GM18507 (cell line): ENCODE measurements around the gene SLC16A13.
A peak's percentile ranks its signal among the peaks of the same experiment; 100 is the strongest.
"Not testable (repeated sequence)": the region's sequence is repeated elsewhere in the genome, so short reads cannot be mapped to it uniquely, and the experiment has no call there.

ENCODE experiments used
- DNase-seq: peaks from one replicate; pipeline ENCODE4 v3.0.0; 2011; ENCODE audit warnings: low read depth; ENCODE audit not compliant: insufficient read length; ENCODE audit errors: extremely low spot score
- FAIRE-seq: peaks from 2 replicates; lab custom pipeline; 2011; peaks lifted over from hg19 to GRCh38; lab: Jason Lieb, UNC

Gene SLC16A13

GRCh38 chr17:7035591-7036368 lies at the start of gene SLC16A13:
SLC16A13 (plus strand) TSS chr17:7036015; CDS start chr17:7036383, 368 bp downstream.
- DNase-seq (peak; percentile 100), FAIRE-seq (peak; percentile 100)

- no peak for DNase-seq
- FAIRE-seq = no peak
These were observed 49.1 kb upstream of the SLC16A13 start for GRCh38 chr17:6986676-6987075.

- DNase-seq (no peak), FAIRE-seq (no peak)
These were observed 46.0 kb upstream of the SLC16A13 start for GRCh38 chr17:6989779-6990178.

- FAIRE-seq, DNase-seq: not testable (repeated sequence)
These were observed 42.2 kb upstream of the SLC16A13 start for GRCh38 chr17:6993613-6994056.

- FAIRE-seq (no peak), DNase-seq (no peak)
These were observed 41.7 kb upstream of the SLC16A13 start for GRCh38 chr17:6994118-6994598.

- FAIRE-seq (no peak), DNase-seq (no peak)
These were observed 41.1 kb upstream of the SLC16A13 start for GRCh38 chr17:6994666-6995256.

- DNase-seq (no peak), FAIRE-seq (no peak)
These were observed 40.1 kb upstream of the SLC16A13 start, which contains the start of gene ALOX12 for GRCh38 chr17:6995500-6996255. ALOX12 (plus strand) TSS chr17:6996049; CDS start chr17:6996118, 69 bp downstream.

- no peak for DNase-seq
- no peak for FAIRE-seq
These were observed 39.4 kb upstream of the SLC16A13 start for GRCh38 chr17:6996256-6997011.

- no peak for DNase-seq
- FAIRE-seq = no peak
These were observed 38.6 kb upstream of the SLC16A13 start for GRCh38 chr17:6997171-6997570.

GRCh38 chr17:6998855-6999508 lies 36.8 kb upstream of the SLC16A13 start:
- no peak for DNase-seq
- no peak for FAIRE-seq

- DNase-seq (no peak), FAIRE-seq (no peak)
These were observed 34.4 kb upstream of the SLC16A13 start for GRCh38 chr17:7001318-7001961.

GRCh38 chr17:7002288-7003047 lies 33.3 kb upstream of the SLC16A13 start:
- no peak for FAIRE-seq
- no peak for DNase-seq

GRCh38 chr17:7003745-7004144 lies 32.1 kb upstream of the SLC16A13 start:
- no peak for DNase-seq
- no peak for FAIRE-seq

- FAIRE-seq = peak; percentile 93
- DNase-seq = peak; percentile 35
These were observed 31.2 kb upstream of the SLC16A13 start for GRCh38 chr17:7004398-7005253.

GRCh38 chr17:7005716-7006115 lies 30.1 kb upstream of the SLC16A13 start:
- FAIRE-seq (no peak), DNase-seq (no peak)

- DNase-seq (no peak), FAIRE-seq (no peak)
These were observed 28.7 kb upstream of the SLC16A13 start for GRCh38 chr17:7007143-7007542.

- DNase-seq (no peak), FAIRE-seq (no peak)
These were observed 25.3 kb upstream of the SLC16A13 start for GRCh38 chr17:7010523-7010922.
